NCI-H2171 (cell line): ENCODE measurements around the gene JAK1.
"Not testable (repeated sequence)": the region's sequence is repeated elsewhere in the genome, so short reads cannot be mapped to it uniquely, and the experiment has no call there.

ENCODE experiments used
- DNase-seq: peaks from one replicate; lab custom pipeline; 2025; lab: John Stamatoyannopoulos, UW

The JAK1 gene

DNA sequence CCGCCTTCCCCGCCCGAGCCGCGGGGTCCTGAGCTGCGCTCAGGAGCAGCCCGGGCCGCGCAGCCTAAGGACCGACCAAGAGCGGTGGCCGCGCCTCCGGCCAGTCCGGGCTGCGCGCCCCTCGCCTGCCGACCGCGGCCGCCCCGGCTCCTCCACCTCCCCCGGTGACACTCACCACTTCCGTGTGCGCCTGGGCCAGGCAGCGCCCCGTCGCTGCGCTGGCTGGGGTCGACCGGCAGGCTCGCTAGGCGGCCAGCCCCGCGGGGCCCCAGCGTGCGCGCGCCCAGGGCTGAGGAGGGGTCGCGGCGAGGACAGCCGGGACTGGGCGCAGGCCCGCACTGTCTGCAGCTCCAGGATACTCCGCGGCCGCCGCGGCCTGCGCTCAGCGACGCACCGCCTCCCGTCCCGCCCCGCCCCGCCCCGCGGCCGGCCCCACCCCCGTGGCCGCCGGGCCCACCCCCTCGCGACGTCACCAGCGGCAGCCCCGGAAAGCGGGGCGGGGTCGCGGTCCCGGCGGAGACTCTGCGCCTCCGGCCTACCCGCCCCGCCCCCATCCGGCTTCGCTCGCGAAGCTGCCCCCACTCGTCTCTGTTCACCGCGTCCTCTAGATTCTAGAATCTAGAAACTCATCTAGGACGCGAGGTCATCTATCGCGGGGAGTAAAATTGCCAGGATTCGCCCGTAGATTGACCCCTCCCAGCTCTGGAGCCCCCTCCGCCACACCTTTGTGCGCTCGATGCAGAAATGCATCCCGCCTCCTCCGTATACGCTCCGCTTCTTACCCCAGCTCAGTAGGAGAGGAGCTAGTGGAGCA is at the start of gene JAK1:
Gene JAK1 (minus strand): TSS at position 392 of the 814 bp plus-strand sequence. CDS start 80,285 bp downstream, outside the sequence.
- DNase-seq: peak; percentile 84

- no peak for DNase-seq
Measured at GRCh38 chr1:65014321-65014720, 48.0 kb upstream of the JAK1 start.

- DNase-seq: no peak
Measured at GRCh38 chr1:65011983-65012382, 45.6 kb upstream of the JAK1 start.

GRCh38 chr1:65009724-65010420 is 43.5 kb upstream of the JAK1 start:
- DNase-seq: no peak

- no peak for DNase-seq
Measured at GRCh38 chr1:65009176-65009575, 42.8 kb upstream of the JAK1 start.

DNA sequence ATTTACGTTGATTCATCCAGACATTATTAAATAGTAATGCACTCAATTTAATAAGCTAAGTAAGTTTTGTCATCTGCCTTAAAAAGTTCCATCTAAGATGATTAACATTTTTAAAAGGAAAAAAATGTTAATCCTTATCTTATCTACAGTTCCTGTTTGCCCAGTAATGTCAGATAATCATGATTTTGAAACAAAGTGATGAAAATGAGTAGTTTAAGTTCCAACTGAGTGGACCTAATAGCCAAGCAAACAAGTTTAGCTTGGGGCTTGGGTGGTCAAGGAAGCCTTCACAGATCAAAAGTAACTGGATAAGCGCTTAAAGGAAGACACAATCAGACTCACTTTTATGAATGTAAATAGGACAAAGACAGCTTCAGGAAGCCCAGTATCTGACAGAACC is 40.5 kb upstream of the JAK1 start:
- DNase-seq: no peak

DNA sequence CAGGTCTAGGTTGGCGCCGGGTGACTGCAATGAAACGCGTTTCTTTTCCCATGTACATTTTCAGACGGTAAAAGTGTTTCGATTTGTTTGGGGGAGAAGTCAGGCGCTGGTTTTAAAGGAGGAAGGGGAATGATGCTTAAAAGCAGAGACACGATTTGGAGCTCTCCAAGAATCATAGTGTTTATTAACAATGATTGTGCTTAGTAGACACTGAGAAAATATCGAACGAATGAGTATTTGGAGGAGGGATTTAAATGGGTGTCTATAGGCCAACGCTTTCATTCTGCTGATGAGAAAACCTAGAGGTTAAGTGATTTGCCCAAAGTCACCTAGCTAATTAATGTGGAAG is 36.9 kb upstream of the JAK1 start:
- DNase-seq: no peak

GRCh38 chr1:65002508-65003315 is 36.4 kb upstream of the JAK1 start:
- DNase-seq: no peak

DNA sequence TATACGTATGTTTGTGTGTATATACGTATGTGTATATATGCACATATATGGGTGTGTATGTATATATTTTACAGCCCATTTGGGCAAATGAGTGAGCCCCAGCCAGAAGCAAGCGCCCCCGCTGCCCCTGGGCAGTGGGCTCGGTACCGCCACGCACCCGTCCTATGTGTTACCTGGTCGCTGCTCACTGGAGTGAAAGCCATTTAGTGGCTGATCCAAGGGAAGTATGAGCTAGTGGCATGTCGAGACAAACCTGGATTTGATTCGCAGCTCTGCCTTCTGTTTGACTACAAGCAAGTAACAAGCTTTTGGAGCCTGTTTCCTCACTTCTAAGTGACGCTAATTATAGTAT is 35.8 kb upstream of the JAK1 start:
- DNase-seq: no peak

DNA sequence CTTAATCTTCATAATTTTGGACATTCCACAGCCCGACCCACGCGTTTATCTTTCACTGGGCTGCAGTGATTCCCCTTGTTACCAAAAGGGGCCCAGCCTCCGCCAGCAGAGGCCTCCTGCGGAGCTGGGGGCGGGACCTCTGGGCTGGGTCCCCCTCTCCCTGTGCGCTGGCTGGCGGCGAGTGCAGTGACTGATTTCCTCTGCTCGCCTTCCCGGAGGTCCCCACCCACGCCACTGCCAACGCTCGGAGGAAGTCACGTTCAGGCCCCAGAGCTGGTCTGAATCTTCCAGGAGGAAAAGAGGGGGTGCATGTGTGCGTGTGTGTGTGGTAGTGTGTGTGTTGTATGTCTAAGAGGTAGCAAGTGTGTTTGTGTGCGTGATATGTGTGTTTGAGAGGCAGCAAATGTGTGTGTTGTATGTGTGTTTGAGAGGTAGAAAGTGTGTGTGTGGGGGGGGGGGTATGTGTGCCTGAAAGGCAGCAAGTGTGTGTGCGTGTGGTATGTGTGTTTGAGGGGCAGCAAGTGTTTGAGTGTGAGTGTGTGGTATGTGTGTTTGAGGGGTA is 35.0 kb upstream of the JAK1 start:
- DNase-seq: no peak

- DNase-seq: not testable (repeated sequence)
Measured at GRCh38 chr1:64998425-64998948, 32.1 kb upstream of the JAK1 start.

- no peak for DNase-seq
Measured at GRCh38 chr1:64996541-64997257, 30.4 kb upstream of the JAK1 start.

DNA sequence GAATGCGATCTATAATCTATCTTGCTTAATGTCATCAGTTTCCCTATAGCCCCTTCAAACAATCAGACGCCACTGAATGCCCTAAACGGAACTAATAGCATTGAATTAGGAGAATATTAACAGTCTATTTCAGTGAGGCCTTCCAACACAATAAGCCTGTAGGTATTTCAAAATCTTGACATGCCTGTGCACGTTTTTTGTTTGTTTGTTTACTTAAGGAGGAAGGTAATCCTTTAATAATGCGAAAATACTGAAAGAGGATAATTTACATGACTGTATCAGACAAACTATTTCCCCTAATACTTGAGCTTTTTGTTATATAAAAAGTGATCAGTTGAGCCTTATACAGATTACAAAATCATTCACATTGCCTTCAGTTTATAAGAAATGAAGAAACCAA is 29.0 kb upstream of the JAK1 start:
- no peak for DNase-seq

- no peak for DNase-seq
Measured at GRCh38 chr1:64986903-64987871, 20.8 kb upstream of the JAK1 start.

GRCh38 chr1:64984737-64985136 is 18.4 kb upstream of the JAK1 start:
- no peak for DNase-seq

GRCh38 chr1:64984106-64984505 is 17.8 kb upstream of the JAK1 start:
- DNase-seq: no peak

DNA sequence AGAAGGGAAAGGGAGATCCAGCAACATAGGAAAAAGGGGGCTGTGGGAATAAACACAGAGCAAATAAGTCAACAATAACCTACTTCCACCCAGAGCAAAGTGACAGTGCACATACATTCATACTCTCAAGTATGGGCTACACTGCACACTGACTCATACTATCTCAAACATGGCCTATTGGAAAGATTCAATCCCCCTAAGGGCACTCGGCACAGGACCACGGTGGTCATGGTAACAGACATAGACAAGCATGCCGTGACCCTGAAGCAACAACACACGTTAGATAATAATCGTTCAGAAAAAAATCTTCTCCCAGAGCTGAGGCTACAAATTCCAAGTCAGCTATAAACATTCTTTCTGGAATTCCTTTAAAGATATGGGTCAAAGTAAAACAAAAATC is 16.8 kb upstream of the JAK1 start:
- no peak for DNase-seq

DNA sequence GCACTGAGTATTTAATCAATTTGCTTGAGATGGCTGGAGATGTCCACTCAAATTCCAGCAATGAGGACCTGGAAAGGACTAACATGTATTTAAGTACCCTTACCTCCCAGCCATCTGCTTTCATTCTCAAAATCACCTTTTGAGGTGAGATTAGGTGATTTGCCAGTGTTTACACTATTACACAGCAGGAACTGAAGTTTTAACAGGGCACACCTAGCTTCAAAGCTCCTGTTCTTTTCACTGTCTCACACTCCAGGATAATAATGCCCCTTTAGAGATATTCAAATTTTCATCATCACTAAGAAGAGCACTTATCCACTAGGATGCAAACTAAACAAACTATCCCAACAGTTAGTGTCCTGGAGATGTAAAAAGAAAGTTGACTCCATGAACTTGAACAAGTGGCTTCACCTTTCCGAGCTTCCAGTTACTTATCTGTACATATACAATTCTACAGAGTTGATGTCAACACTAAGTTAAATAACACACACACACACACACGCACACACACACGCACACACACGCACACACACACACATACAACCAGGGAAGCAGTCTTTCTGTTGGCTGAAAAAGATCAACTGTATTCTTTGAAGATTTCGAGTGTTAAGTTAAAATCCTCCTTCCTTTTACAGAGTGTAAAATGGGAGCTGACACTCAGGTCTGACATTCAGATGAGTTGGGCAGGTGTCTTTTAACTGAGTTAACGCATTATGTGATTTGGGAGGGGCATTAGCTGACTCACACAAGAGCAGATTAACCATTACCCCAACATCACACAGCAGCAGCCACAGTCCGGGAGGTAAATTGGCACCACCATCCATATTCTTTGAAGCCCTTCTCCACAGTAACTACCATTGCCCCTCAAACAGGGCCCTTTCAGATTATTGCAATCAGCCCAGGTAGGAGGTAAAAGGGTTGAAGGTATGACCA is 15.5 kb upstream of the JAK1 start:
- no peak for DNase-seq
